ENCODE results near the gene ADD1. TPM values are rescaled to one million over a fixed set of nuclear protein-coding genes. Genes with fewer than 3 reads are reported as not detected.
"Not testable (repeated sequence)": the region's sequence is repeated elsewhere in the genome, so short reads cannot be mapped to it uniquely, and the experiment has no call there.

Gene ADD1
- total and polyA plus RNA-seq, 4 donors: 62.2 to 142 (median 83.4) TPM

DNA sequence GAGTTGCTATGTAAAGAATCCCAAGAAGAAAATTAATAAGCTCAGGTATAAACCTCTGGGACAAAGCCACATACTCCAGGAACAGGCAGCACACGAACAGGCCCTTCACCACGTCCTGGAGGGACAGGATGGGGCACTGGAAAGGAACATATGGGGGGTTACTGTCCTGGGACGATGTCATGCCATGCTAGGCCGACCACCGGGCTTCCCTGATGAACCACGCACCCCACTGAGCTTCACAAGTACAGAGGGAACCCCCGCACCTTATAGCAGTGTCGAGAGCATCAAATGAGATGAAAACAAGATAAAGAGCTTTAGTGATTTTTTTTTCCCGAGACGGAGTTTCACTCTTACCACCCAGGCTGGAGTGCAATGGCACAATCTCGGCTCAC is 100.4 kb downstream of the ADD1 start:
- Histone ChIP-seq H3K36me3 (ENCODE audit: control insufficient read depth in 4 of 4, insufficient read depth in 3 of 4, low read depth in 1 of 4, low read length in 3 of 4) (peaks cover 30 to 70% (median 46%) of the 10 kb centered on the region in 4 donors), H3K4me3 (ENCODE audit: low read depth in 1 of 3, low read length in 3 of 3) (no peak overlapping the region), H3K9me3 (ENCODE audit: control insufficient read depth in 4 of 4, low read length in 3 of 4) (no peaks in the 10 kb centered on the region), H3K4me1 (ENCODE audit: control insufficient read depth in 4 of 4, insufficient read depth in 4 of 4, low read length in 3 of 4) (peaks cover 8 to 28% (median 22%) of the 10 kb centered on the region in 4 donors), H3K27ac (ENCODE audit: low read depth in 1 of 2, low read length in 2 of 2) (no peak overlapping the region), H3K9ac (ENCODE audit: low read depth in 1 of 2, low read length in 2 of 2) (no peak overlapping the region), H3K27me3 (ENCODE audit: control insufficient read depth in 4 of 4, insufficient read depth in 4 of 4, low read length in 3 of 4) (no peaks in the 10 kb centered on the region)
- 87% methylated on average over 11 of the region's 11 CpGs for WGBS
- no peak for DNase-seq (ENCODE audit: low spot score)
- no peak for TF ChIP-seq EGR1 (IDR thresholded peaks at IDR 0.05; ENCODE audit: low read depth in 2 of 2)
- TF ChIP-seq SP1 (IDR thresholded peaks at IDR 0.05): no peak
- TF ChIP-seq HNF4A (conservative IDR thresholded peaks at IDR 0.05): no peak

DNA sequence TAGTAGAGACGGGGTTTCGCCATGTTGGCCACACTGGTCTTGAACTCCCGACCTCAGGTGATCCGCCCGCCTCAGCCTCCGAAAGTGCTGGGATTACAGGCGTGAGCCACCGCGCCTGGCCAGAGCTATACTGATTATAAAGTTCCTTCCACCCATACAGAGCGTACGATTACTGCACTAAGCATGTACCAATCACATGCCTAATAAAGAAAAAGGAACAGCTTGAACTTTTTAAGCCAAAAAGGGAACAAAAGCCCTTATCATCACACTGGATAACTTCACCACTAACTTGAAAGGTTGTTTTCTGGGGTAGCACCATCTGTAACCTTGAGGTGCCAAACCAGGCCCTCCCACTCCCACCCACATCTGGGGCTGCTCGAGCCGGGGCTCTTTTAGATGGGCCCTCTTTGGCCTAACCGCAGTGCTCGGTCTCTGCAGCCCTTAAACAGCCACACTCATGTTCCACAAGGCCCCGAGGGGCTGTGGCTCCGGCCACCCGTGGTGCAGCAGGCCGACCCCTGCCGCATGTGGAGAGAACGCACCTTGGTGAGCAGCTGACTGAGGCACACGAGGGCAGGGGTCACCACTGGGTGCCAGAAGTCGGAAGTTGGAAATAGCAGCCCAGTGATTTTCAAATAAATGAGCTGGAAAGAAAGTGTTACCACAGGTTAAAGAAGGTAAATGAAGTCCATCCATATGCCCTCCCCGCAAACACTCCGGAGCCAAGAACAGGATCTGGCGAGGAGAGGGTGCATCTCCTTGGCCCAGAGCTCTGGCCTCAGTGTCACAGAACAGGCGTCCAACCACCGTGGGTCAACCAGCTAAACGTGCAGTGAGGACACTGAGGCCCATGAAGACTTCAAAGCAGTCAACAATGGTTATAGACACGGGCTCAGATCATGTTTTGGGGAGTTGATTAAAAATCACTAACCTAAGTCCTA is 101.2 kb downstream of the ADD1 start:
- no peaks in the 10 kb centered on the region for H3K27me3 ChIP-seq (ENCODE audit: control insufficient read depth in 4 of 4, insufficient read depth in 4 of 4, low read length in 3 of 4)
- TF ChIP-seq FOXA2 (IDR thresholded peaks at IDR 0.05) (no peak), RXRA (IDR thresholded peaks at IDR 0.05) (no peak), HNF4G (IDR thresholded peaks at IDR 0.05) (no peak), FOXA1 (IDR thresholded peaks at IDR 0.05) (no peak), EGR1 (IDR thresholded peaks at IDR 0.05; ENCODE audit: low read depth in 2 of 2) (no peak), YY1 (IDR thresholded peaks at IDR 0.05) (no peak)
- TF ChIP-seq, protein P1, sequence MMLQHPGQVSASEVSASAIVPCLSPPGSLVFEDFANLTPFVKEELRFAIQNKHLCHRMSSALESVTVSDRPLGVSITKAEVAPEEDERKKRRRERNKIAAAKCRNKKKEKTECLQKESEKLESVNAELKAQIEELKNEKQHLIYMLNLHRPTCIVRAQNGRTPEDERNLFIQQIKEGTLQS (IDR thresholded peaks at IDR 0.05): no peak
- TF ChIP-seq, protein P2, sequence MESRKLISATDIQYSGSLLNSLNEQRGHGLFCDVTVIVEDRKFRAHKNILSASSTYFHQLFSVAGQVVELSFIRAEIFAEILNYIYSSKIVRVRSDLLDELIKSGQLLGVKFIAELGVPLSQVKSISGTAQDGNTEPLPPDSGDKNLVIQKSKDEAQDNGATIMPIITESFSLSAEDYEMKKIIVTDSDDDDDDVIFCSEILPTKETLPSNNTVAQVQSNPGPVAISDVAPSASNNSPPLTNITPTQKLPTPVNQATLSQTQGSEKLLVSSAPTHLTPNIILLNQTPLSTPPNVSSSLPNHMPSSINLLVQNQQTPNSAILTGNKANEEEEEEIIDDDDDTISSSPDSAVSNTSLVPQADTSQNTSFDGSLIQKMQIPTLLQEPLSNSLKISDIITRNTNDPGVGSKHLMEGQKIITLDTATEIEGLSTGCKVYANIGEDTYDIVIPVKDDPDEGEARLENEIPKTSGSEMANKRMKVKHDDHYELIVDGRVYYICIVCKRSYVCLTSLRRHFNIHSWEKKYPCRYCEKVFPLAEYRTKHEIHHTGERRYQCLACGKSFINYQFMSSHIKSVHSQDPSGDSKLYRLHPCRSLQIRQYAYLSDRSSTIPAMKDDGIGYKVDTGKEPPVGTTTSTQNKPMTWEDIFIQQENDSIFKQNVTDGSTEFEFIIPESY (IDR thresholded peaks at IDR 0.05): no peak
- TF ChIP-seq, protein P3, sequence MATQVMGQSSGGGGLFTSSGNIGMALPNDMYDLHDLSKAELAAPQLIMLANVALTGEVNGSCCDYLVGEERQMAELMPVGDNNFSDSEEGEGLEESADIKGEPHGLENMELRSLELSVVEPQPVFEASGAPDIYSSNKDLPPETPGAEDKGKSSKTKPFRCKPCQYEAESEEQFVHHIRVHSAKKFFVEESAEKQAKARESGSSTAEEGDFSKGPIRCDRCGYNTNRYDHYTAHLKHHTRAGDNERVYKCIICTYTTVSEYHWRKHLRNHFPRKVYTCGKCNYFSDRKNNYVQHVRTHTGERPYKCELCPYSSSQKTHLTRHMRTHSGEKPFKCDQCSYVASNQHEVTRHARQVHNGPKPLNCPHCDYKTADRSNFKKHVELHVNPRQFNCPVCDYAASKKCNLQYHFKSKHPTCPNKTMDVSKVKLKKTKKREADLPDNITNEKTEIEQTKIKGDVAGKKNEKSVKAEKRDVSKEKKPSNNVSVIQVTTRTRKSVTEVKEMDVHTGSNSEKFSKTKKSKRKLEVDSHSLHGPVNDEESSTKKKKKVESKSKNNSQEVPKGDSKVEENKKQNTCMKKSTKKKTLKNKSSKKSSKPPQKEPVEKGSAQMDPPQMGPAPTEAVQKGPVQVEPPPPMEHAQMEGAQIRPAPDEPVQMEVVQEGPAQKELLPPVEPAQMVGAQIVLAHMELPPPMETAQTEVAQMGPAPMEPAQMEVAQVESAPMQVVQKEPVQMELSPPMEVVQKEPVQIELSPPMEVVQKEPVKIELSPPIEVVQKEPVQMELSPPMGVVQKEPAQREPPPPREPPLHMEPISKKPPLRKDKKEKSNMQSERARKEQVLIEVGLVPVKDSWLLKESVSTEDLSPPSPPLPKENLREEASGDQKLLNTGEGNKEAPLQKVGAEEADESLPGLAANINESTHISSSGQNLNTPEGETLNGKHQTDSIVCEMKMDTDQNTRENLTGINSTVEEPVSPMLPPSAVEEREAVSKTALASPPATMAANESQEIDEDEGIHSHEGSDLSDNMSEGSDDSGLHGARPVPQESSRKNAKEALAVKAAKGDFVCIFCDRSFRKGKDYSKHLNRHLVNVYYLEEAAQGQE (IDR thresholded peaks at IDR 0.05): no peak
- H3K36me3 ChIP-seq (ENCODE audit: control insufficient read depth in 4 of 4, insufficient read depth in 3 of 4, low read depth in 1 of 4, low read length in 3 of 4): peaks cover 27 to 69% (median 45%) of the 10 kb centered on the region in 4 donors
- 92% methylated on average over 30 of the region's 30 CpGs for WGBS
- no peak overlapping the region for H3K27ac ChIP-seq (ENCODE audit: low read depth in 1 of 2, low read length in 2 of 2)
- H3K4me1 ChIP-seq (ENCODE audit: control insufficient read depth in 4 of 4, insufficient read depth in 4 of 4, low read length in 3 of 4): peaks cover 8 to 29% (median 22%) of the 10 kb centered on the region in 4 donors
- DNase-seq (ENCODE audit: low spot score): no peak
- H3K9me3 ChIP-seq (ENCODE audit: control insufficient read depth in 4 of 4, low read length in 3 of 4): no peaks in the 10 kb centered on the region
- no peak overlapping the region for H3K9ac ChIP-seq (ENCODE audit: low read depth in 1 of 2, low read length in 2 of 2)
- no peak overlapping the region for H3K4me3 ChIP-seq (ENCODE audit: low read depth in 1 of 3, low read length in 3 of 3)

DNA sequence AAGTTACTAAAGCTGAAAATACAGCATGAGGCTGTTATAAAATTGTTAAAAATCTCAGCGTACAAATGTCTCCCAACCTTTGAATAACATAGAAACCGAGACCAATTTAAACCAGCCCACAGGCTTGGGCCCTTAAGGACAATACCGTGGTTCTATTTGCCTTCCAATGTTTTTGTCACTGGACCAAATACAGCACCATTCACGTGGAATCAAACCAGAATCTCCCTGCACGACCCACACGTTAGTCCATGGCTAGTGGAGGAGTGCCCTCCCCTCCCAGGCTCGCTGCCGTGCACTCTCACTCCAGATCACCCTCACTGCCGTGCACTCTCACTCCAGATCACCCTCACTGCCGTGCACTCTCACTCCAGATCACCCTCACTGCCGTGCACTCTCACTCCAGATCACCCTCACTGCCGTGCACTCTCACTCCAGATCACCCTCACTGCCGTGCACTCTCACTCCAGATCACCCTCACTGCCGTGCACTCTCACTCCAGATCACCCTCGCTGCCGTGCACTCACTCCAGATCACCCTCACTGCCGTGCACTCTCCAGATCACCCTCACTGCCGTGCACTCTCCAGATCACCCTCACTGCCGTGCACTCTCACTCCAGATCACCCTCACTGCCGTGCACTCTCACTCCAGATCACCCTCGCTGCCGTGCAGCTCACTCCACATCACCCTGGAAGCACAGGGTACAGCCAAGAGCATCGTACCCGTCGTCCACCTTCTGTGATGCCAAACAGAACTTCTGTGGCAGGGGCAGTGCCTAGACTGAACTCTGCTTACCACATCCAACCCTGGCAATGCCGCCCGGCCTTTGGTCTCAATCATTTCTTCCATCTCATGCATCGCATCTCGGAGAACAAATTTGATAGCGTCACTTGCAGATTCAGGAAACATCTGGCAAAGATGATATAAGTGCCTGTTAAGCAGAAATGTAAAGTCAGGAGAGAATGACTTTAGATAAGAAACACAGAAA is 102.3 kb downstream of the ADD1 start:
- not testable (repeated sequence) for H3K27ac ChIP-seq (ENCODE audit: low read depth in 1 of 2, low read length in 2 of 2)

More for the DNA sequence above, 102.3 kb downstream of the ADD1 start:
- not testable (repeated sequence) for H3K9ac ChIP-seq (ENCODE audit: low read depth in 1 of 2, low read length in 2 of 2); H3K4me3 ChIP-seq (ENCODE audit: low read depth in 1 of 3, low read length in 3 of 3); H3K27me3 ChIP-seq (ENCODE audit: control insufficient read depth in 4 of 4, insufficient read depth in 4 of 4, low read length in 3 of 4); DNase-seq (ENCODE audit: low spot score); H3K9me3 ChIP-seq (ENCODE audit: control insufficient read depth in 4 of 4, low read length in 3 of 4)
- H3K4me1 ChIP-seq (ENCODE audit: control insufficient read depth in 4 of 4, insufficient read depth in 4 of 4, low read length in 3 of 4): peaks cover 8 to 29% (median 22%) of the 10 kb centered on the region in 4 donors
- whole genome bisulfite sequencing: 93% methylated on average over 28 of the region's 30 CpGs
- H3K36me3 ChIP-seq (ENCODE audit: control insufficient read depth in 4 of 4, insufficient read depth in 3 of 4, low read depth in 1 of 4, low read length in 3 of 4): peaks cover 20 to 67% (median 45%) of the 10 kb centered on the region in 4 donors
